Testis (tissue), 2 donors: Measurements from ENCODE around the gene TNS1.

Experiments used
- POLR2A ChIP-seq: fragments of 450-650 bp; IDR thresholded peaks from one replicate; pipeline ENCODE4 v1.6.1; 2017; ENCODE audit warnings: antibody characterized with exemption, mild to moderate bottlenecking, moderate library complexity
- TF ChIP-seq, protein P1 (sequence below), 3 experiments: fragments of 450-650 bp in 2 of 3; fragments of 200-600 bp in 1 of 3; sonication (generic) in 1 of 3; IDR thresholded peaks; one replicate each; pipeline ENCODE4 v1.5.1; 2016 to 2019; ENCODE audit warnings: antibody characterized with exemption in 3 of 3, mild to moderate bottlenecking in 2 of 3, moderate library complexity in 1 of 3

DNA sequence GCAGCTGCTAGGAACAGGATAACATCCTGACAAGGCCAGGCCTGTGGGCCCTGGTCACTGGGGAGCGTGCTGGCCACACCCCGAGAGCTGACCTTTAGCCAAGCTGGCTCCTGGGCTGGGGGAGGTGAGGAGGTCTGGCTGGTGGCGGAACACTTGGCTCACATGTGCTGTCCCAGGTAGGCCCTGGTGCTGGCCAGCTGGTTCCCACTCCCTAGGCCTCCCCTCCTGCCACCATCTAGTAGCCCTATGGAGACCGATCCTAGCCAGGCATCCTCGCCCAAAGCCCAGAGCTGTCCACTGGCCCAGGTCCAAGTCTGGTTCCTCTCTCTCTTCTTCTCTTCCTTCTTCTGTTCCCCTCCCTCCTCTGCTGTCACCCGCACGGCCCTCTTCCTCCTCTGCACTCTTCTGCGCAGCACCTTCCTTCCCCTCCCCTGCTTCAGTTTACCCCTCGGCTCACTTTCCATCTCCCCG is 52.4 kb downstream of the TNS1 start:
- TF ChIP-seq, protein P1, sequence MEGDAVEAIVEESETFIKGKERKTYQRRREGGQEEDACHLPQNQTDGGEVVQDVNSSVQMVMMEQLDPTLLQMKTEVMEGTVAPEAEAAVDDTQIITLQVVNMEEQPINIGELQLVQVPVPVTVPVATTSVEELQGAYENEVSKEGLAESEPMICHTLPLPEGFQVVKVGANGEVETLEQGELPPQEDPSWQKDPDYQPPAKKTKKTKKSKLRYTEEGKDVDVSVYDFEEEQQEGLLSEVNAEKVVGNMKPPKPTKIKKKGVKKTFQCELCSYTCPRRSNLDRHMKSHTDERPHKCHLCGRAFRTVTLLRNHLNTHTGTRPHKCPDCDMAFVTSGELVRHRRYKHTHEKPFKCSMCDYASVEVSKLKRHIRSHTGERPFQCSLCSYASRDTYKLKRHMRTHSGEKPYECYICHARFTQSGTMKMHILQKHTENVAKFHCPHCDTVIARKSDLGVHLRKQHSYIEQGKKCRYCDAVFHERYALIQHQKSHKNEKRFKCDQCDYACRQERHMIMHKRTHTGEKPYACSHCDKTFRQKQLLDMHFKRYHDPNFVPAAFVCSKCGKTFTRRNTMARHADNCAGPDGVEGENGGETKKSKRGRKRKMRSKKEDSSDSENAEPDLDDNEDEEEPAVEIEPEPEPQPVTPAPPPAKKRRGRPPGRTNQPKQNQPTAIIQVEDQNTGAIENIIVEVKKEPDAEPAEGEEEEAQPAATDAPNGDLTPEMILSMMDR (IDR thresholded peaks at IDR 0.05): no peak
- TF ChIP-seq POLR2A: no peak
